Loucy (cell line): Measurements from ENCODE around the gene PRKCE.

Experiments used
- EZH2phosphoT487 ChIP-seq: fragments of 200-600 bp; IDR thresholded peaks from 2 replicates; pipeline ENCODE4 v1.6.1; 2018; ENCODE audit warnings: antibody characterized with exemption, mild to moderate bottlenecking, moderate library complexity, borderline replicate concordance
- TF ChIP-seq, protein P1 (sequence below): fragments of 200-600 bp; sonication (generic); conservative IDR thresholded peaks from 2 replicates; pipeline ENCODE4 v1.5.1; 2014; ENCODE audit warnings: mild to moderate bottlenecking, antibody characterized with exemption, low read length

DNA sequence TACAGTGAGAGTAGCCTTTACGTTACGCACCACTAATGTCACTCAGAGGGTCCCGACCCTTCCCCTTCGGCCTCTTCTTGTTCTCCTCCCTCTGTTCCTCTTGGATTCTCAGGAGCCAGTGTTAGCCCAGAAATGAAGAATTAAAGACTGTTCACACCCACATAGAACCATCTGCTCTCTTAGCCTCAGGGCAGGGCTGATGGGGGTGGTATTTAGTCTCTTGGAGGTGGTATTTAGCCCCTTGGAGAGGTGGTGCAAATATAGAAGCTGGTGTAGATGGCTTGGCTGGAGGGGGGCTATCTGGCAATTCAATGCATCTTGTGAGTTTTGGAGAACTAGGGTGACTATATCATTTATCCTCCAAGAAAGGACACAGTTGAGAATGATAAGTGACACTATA, 286.5 kb downstream of the PRKCE start:
- no peak for TF ChIP-seq EZH2phosphoT487
- TF ChIP-seq, protein P1, sequence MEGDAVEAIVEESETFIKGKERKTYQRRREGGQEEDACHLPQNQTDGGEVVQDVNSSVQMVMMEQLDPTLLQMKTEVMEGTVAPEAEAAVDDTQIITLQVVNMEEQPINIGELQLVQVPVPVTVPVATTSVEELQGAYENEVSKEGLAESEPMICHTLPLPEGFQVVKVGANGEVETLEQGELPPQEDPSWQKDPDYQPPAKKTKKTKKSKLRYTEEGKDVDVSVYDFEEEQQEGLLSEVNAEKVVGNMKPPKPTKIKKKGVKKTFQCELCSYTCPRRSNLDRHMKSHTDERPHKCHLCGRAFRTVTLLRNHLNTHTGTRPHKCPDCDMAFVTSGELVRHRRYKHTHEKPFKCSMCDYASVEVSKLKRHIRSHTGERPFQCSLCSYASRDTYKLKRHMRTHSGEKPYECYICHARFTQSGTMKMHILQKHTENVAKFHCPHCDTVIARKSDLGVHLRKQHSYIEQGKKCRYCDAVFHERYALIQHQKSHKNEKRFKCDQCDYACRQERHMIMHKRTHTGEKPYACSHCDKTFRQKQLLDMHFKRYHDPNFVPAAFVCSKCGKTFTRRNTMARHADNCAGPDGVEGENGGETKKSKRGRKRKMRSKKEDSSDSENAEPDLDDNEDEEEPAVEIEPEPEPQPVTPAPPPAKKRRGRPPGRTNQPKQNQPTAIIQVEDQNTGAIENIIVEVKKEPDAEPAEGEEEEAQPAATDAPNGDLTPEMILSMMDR = no peak
